ENCODE measurements around the gene FNDC3A.
"Not testable (repeated sequence)": the region's sequence is repeated elsewhere in the genome, so short reads cannot be mapped to it uniquely, and the experiment has no call there.

FNDC3A gene

DNA sequence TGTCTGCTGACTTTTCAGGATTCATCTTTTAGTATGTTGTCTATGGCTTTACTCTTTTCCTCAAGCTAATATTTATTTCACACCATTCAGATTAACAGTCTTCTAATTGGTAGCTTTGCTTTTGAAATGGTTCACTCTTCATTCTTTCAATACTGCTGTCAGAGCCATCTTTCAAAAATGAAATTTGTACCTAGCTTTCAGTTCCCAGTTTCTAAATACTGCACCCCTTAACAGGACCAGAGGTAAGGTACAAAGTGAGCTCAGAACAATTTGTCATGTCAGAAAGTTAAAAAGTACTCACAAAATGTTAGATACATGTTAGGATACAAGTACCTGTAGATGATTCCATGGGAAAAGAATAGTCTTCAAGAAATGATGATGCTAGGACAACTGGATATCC, 83.0 kb downstream of the FNDC3A start:
- no peak overlapping the region for H3K27ac ChIP-seq (ENCODE audit: low read length)
- H3K27me3 ChIP-seq (ENCODE audit: insufficient read depth, low read length, poor library complexity) = no peaks in the 10 kb centered on the region
- H3K79me2 ChIP-seq (ENCODE audit: insufficient read depth, low read length) = no peaks in the 10 kb centered on the region; the same call in 1 of the 2 replicates
- ATAC-seq (ENCODE audit: insufficient read depth, low read depth) (no peak), DNase-seq (no peak)
- no peak overlapping the region for H3K9ac ChIP-seq (ENCODE audit: low read depth, low read length)
- H2AFZ ChIP-seq (ENCODE audit: low read depth, low read length) = no peak overlapping the region
- no peaks in the 10 kb centered on the region for H3K9me3 ChIP-seq (ENCODE audit: insufficient read depth, low read length, severe bottlenecking)
- no peaks in the 10 kb centered on the region for H4K20me1 ChIP-seq (ENCODE audit: insufficient read depth, low read length)
- no peak for TF ChIP-seq EZH2 (IDR thresholded peaks at IDR 0.05; ENCODE audit: borderline replicate concordance, low read depth, low read length, severe bottlenecking)
- TF ChIP-seq, protein P1, sequence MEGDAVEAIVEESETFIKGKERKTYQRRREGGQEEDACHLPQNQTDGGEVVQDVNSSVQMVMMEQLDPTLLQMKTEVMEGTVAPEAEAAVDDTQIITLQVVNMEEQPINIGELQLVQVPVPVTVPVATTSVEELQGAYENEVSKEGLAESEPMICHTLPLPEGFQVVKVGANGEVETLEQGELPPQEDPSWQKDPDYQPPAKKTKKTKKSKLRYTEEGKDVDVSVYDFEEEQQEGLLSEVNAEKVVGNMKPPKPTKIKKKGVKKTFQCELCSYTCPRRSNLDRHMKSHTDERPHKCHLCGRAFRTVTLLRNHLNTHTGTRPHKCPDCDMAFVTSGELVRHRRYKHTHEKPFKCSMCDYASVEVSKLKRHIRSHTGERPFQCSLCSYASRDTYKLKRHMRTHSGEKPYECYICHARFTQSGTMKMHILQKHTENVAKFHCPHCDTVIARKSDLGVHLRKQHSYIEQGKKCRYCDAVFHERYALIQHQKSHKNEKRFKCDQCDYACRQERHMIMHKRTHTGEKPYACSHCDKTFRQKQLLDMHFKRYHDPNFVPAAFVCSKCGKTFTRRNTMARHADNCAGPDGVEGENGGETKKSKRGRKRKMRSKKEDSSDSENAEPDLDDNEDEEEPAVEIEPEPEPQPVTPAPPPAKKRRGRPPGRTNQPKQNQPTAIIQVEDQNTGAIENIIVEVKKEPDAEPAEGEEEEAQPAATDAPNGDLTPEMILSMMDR (IDR thresholded peaks at IDR 0.05; ENCODE audit: borderline replicate concordance, extremely low read depth, low read length, poor library complexity, severe bottlenecking) = no peak
- H3K4me1 ChIP-seq (ENCODE audit: insufficient read depth, low read length) = no peaks in the 10 kb centered on the region
- H3K4me2 ChIP-seq (ENCODE audit: insufficient read depth, low read length) = no peak overlapping the region
- H3K36me3 ChIP-seq (ENCODE audit: insufficient read depth, low read length) = 0 out of 2 replicates have a peak, but pooled peaks cover 4% of the 10 kb centered on the region
- H3K4me3 ChIP-seq (ENCODE audit: low read depth in 1 of 2, low read length in 2 of 2) = no peak overlapping the region

DNA sequence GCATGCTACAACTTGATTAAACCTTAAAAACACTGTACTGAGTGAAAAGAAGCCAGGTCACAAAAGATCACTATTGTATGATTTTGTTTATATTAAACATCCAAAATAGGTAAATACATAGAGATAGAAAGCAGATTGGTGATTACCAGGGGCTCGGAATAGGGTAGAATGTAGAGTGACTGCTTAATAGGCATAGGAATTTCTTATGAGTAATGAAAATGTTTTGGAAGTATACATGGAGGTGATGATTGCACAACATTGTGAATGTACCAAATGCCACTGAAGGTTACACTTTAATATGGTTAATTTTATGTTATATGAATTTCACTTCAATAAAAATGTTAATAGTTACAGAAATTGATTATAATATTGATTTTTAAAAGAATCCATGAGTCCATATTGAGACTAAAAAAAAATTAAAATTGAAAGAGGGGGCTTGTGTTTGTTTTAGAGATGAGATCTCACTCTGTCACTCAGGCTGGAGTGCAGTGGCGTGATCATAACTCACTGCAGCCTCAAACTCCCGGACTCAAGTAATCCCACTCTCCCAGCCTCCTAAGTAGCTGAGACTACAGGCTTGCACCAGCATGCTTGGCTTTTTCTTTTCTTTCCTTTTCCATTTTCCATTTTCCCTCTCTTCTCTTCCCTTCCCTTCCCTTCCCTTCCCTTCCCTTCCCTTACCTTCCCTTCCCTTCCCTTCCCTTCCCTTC, 85.1 kb downstream of the FNDC3A start:
- H3K9ac ChIP-seq (ENCODE audit: low read depth, low read length) = no peak overlapping the region
- no peaks in the 10 kb centered on the region for H3K27me3 ChIP-seq (ENCODE audit: insufficient read depth, low read length, poor library complexity)
- no peak overlapping the region for H3K27ac ChIP-seq (ENCODE audit: low read length)
- H3K36me3 ChIP-seq (ENCODE audit: insufficient read depth, low read length) = 0 out of 2 replicates have a peak, but pooled peaks cover 4% of the 10 kb centered on the region
- no peaks in the 10 kb centered on the region for H3K9me3 ChIP-seq (ENCODE audit: insufficient read depth, low read length, severe bottlenecking)
- TF ChIP-seq, protein P1 (IDR thresholded peaks at IDR 0.05; ENCODE audit: borderline replicate concordance, extremely low read depth, low read length, poor library complexity, severe bottlenecking) = no peak
- TF ChIP-seq EZH2 (IDR thresholded peaks at IDR 0.05; ENCODE audit: borderline replicate concordance, low read depth, low read length, severe bottlenecking) = no peak
- DNase-seq = no peak
- no peak overlapping the region for H2AFZ ChIP-seq (ENCODE audit: low read depth, low read length)
- H3K79me2 ChIP-seq (ENCODE audit: insufficient read depth, low read length) = no peaks in the 10 kb centered on the region
- no peaks in the 10 kb centered on the region for H4K20me1 ChIP-seq (ENCODE audit: insufficient read depth, low read length)
- no peaks in the 10 kb centered on the region for H3K4me1 ChIP-seq (ENCODE audit: insufficient read depth, low read length)
- no peak overlapping the region for H3K4me2 ChIP-seq (ENCODE audit: insufficient read depth, low read length)
- H3K4me3 ChIP-seq (ENCODE audit: low read depth in 1 of 2, low read length in 2 of 2) = no peak overlapping the region
- ATAC-seq (ENCODE audit: insufficient read depth, low read depth) = no peak

DNA sequence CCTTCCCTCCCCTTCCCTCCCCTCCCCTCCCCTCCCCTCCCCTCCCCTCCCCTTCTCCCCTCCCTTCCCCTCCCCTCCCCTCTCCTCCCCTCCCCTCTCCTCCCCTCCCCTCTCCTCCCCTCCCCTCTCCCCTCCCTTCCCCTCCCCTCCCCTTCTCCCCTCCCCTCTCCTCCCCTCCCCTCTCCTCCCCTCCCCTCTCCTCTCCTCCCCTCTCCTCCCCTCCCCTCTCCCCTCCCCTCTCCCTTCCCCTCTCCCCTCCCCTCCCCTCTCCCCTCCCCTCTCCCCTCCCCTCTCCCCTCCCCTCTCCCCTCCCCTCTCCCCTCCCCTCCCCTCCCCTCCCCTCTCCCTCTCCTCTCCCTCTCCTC, 85.7 kb downstream of the FNDC3A start:
- H4K20me1 ChIP-seq (ENCODE audit: insufficient read depth, low read length); H3K27ac ChIP-seq (ENCODE audit: low read length); H2AFZ ChIP-seq (ENCODE audit: low read depth, low read length); H3K9ac ChIP-seq (ENCODE audit: low read depth, low read length); H3K9me3 ChIP-seq (ENCODE audit: insufficient read depth, low read length, severe bottlenecking); H3K4me1 ChIP-seq (ENCODE audit: insufficient read depth, low read length); H3K79me2 ChIP-seq (ENCODE audit: insufficient read depth, low read length); H3K4me2 ChIP-seq (ENCODE audit: insufficient read depth, low read length); ATAC-seq (ENCODE audit: insufficient read depth, low read depth); H3K27me3 ChIP-seq (ENCODE audit: insufficient read depth, low read length, poor library complexity); H3K4me3 ChIP-seq (ENCODE audit: low read depth in 1 of 2, low read length in 2 of 2); DNase-seq; H3K36me3 ChIP-seq (ENCODE audit: insufficient read depth, low read length): not testable (repeated sequence)

DNA sequence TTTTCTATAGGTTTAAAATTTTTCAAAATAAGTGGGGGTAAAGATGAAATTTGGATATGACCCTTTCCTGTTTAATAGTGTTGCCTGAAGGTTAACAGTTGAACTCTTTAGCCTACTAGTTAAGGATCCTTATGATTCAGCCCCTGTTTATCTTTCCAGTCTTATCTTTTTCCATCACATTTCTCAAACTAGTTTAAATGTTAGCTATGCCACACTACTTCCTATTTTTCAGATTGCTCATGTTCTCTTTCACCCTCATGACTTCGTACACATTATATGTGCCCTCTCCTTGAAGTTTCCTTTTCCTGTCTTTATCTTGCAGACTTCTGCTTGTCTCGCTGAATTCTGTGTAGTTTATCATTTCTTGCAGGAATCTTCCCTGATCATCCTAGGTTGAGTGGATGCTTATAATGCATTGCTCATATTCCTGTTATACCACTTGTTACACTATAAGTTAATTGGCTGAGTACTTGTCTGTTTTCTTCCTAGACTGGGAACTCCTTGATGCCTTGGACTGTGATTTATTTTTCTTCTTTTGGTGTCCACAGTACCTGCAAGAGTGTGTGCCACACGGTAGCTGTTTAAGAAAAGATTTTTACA, 86.7 kb downstream of the FNDC3A start:
- no peak overlapping the region for H3K4me3 ChIP-seq (ENCODE audit: low read depth in 1 of 2, low read length in 2 of 2)
- no peaks in the 10 kb centered on the region for H4K20me1 ChIP-seq (ENCODE audit: insufficient read depth, low read length)
- TF ChIP-seq, protein P1 (IDR thresholded peaks at IDR 0.05; ENCODE audit: borderline replicate concordance, extremely low read depth, low read length, poor library complexity, severe bottlenecking) = no peak
- TF ChIP-seq EZH2 (IDR thresholded peaks at IDR 0.05; ENCODE audit: borderline replicate concordance, low read depth, low read length, severe bottlenecking) = no peak
- H3K79me2 ChIP-seq (ENCODE audit: insufficient read depth, low read length) = no peaks in the 10 kb centered on the region
- H2AFZ ChIP-seq (ENCODE audit: low read depth, low read length) = no peak overlapping the region
- no peak overlapping the region for H3K9ac ChIP-seq (ENCODE audit: low read depth, low read length)
- 0 out of 2 replicates have a peak, but pooled peaks cover 4% of the 10 kb centered on the region for H3K36me3 ChIP-seq (ENCODE audit: insufficient read depth, low read length)
- H3K4me2 ChIP-seq (ENCODE audit: insufficient read depth, low read length) = no peak overlapping the region
- H3K27ac ChIP-seq (ENCODE audit: low read length) = no peak overlapping the region
- no peaks in the 10 kb centered on the region for H3K9me3 ChIP-seq (ENCODE audit: insufficient read depth, low read length, severe bottlenecking)
- no peaks in the 10 kb centered on the region for H3K27me3 ChIP-seq (ENCODE audit: insufficient read depth, low read length, poor library complexity)
- H3K4me1 ChIP-seq (ENCODE audit: insufficient read depth, low read length) = no peaks in the 10 kb centered on the region
- DNase-seq (no peak), ATAC-seq (ENCODE audit: insufficient read depth, low read depth) (no peak)
